ENCODE data around the gene NAA15.
A peak's percentile ranks its signal among the peaks of the same experiment; 100 is the strongest.
"Not testable (repeated sequence)": the region's sequence is repeated elsewhere in the genome, so short reads cannot be mapped to it uniquely, and the experiment has no call there.

Gene NAA15

DNA sequence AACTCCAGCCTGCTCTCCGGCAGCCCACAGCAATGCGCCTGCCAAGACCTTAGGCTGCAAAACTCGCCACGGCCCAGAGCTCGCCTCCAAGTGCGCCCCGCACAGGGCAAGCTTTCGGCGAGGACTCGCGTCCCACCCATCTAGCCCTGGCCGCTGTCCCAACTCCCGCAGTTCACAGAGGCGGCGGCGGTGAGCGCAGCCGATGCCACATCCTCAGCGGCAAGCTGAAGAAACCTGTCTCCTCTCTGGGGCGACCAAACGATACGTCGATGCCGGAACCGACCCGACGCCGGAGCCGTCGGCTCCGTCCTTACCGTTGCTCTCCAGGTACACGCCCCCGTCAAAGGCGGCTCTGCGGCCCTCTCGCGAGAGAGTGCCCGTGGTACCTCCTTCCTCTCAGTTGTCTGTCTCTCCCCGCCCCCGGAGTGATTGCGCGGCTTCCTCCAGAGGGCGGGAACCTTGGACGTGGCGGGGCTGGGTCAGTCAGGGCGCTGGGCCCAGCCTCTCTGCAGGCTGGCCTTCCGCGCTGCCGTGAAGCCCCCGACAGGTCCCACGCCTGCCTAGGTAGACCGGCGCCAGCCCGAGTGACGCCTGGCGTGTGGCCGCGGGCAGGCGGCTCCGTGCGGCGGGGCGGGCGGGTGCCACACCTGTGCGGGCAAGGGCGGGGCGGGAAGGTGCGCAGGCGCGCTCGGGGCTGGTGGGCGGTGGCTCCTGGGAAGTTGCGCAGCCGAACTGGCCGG, 152.2 kb downstream of the NAA15 start:
- peak; percentile 97 for DNase-seq

DNA sequence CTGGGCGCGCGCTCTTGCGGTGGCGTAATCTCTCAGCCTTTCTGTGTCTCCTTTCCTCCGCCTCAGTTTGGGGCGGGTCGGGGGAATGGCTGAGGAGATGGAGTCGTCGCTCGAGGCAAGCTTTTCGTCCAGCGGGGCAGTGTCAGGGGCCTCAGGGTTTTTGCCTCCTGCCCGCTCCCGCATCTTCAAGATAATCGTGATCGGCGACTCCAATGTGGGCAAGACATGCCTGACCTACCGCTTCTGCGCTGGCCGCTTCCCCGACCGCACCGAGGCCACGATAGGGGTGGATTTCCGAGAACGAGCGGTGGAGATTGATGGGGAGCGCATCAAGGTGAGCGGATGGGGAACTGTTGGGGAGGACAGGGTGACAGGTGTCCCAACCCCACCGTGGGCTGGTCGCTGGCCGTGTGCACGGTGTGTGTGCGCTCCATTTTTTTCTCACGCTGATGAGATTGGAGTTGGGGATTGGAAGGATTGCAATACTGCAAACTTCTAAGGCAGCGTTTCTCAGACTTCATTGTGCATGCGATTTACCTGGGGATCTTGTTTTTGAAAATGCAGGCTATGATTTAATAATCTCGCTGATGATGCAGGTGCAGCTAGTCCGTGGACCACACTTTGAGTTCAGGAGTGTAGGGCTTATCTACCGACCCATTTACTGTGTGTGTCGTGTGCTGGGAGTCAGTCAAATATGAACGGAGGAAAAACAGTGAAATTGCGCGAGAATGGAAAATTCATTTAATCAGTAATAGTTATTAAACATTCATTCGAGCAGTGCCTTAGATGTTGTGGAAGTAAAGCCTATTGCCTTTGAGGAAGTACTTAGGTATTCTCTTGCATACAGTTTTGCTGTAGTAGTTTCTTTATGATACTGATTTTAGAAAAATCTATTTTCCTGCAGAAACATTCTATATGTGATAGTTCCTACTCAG, 153.1 kb downstream of the NAA15 start, which contains the start of gene RAB33B:
TSS of gene RAB33B (plus strand) at position 11 of the 935 bp plus-strand sequence. CDS start at position 86, 75 bp downstream.
- no peak for DNase-seq

DNA sequence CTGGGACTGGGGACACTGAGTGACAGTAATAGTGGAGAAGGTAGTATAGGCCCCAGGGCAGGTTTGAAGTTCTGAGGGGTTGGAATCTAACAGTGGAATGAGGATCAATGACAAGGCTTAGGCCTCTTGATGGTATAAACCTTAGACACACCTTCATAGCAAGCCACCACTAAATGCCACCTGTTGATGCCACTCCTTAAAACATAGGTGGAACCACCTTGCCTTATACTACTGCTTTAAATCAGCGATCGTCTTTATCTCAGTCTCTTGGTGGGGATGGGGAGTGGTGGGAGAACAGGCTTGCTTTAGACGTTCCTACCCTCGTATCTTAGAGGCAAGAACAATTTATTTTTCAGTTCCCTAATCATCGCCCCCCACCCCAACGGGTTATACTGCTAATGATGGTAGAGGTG, 153.8 kb downstream of the NAA15 start:
- DNase-seq: no peak

DNA sequence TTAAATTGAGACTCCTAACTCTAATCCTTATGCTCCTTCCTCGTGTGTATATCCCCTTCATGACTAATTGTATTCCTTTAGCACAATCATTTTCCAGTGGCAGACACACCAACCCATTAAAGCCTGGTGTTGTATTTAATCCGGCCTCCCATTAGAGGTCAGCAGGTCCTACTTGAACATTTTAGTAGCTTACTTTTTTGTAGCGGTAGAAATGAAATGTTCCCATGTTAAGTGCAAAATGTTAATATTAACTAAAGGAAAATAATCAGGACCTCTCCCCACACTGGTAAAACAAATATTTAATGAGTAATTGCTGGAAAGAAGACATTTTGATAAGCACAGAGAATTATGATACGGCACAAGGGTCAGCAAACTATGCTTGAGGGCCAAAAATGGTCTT, 156.0 kb downstream of the NAA15 start:
- no peak for DNase-seq

DNA sequence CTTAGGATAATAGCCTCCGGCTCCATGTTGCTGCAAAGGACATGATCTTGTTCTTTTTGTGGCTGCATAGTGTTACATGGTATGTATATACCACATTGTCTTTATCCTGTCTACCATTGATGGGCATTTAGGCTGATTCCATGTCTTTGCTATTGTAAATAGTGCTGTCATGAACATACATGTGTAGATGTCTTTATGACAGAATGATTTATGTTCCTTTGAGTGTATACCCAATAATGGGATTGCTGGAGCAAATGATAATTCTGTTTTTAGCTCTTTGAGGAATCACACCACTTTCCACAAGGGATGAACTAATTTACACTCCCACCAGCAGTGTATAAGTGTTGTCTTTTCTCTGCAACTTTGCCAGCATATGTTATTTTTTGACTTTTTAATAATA, 157.2 kb downstream of the NAA15 start:
- DNase-seq: no peak

DNA sequence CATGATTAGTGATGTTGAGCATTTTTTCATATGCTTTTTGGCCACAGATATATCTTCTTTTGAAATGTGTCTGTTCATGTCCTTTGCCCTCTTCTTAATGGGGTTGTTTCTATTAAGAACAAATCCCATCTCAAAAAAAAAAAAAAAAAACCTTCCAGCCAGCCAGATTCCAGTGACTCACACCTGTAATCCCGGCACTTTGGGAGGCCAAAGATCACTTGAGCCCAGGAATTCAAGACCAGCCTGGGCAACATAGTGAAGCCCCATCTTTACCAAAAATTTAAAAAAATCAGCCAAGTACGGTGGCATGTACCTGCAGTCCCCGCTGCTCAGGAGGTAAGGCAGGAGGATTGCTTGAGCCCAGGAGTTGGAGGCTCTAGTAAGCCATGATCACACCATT, 157.7 kb downstream of the NAA15 start:
- DNase-seq: no peak

DNA sequence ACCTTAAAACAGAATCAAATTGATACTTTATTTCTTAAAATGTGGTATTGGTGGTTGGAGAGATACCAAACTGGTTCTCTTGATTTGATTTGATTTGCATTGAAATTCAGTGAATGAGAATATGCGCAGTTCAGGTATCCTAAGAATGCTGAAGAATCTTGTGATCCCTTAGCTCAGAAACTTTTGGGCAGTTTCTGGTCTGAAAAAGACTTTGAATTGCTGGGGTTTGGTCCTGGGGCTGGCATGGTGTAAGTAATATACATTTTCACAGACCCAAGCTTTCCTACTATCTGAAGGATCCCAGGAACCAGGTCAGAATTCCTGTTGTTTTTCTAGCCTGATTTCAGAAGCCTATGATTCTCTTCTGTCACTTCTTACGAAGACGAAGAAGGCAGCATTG, 159.3 kb downstream of the NAA15 start:
- no peak for DNase-seq

DNA sequence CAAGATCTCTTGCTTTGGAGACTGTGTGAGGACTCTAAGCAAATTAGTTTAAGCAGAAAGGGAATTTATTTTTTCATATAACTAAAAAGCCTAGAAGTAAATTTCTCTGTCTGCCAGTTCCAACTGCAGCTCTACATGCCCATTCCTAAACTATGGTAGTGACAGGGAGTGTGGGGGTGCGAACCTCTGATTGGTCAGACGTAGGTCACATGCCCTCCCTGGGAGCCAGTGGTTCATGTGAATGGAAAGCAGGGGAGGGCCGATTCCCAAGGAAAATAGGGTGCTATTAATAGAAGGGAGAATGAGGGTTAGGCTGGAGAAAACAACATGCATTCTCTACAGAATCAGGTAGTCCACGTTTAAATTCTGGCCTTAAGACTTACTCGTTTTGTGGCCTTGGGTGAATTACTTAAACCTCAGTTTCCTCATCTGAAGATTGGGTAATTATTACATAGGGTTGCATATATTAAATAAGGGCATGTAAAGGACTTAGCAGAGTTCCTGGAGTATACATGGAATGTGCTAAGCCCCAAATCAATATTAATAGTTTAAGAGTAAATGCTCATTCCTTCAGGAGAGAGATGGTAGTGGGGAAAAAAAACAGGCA, 159.8 kb downstream of the NAA15 start:
- no peak for DNase-seq

DNA sequence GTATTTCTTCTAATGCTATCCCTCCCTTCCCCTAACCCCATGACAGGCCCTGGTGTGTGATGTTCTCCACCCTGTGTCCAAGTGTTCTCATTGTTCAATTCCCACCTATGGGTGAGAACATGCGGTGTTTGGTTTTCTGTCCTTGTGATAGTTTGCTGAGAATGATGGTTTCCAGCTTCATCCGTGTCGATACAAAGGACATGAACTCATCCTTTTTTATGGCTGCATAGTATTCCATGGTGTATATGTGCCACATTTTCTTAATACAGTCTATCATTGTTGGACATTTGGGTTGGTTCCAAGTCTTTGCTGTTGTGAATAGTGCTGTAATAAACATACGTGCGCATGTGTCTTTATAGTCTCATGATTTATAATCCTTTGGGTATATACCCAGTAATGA, 163.2 kb downstream of the NAA15 start:
- DNase-seq: not testable (repeated sequence)

DNA sequence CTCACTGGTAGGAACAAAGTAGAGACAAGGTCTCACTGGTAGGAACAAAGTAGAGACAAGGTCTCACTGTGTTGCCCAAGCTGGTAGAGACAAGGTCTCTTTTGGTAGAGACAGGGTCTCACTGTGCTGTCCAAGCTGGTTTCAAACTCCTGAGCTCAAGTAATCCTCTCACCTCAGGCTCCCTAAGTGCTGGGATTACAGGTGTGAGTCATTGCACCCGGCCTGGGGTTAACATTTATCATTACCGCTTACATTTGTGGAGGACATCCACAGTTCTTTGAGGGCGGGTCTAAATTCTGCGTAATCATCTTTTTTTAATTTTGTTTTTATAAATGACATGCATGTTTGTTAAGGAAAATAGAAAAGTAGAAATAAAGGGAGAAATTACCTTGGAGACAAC, 164.6 kb downstream of the NAA15 start:
- no peak for DNase-seq

DNA sequence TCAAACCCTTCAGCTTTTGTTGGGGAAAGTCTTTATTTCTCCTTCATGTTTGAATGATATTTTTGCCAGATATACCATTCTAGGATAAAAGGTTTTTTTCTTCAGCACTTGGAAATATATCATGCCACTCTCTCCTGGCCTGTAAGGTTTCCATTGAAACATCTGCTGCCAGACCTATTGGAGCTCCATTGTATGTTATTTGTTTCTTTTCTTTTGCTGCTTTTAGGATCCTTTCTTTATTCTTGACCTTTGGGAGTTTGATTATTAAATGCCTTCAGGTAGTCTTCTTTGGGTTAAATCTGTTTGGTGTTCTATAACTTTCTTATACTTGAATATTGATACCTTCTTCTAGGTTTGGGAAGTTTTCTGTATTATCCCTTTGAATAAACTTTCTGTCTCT, 167.5 kb downstream of the NAA15 start:
- DNase-seq: not testable (repeated sequence)

DNA sequence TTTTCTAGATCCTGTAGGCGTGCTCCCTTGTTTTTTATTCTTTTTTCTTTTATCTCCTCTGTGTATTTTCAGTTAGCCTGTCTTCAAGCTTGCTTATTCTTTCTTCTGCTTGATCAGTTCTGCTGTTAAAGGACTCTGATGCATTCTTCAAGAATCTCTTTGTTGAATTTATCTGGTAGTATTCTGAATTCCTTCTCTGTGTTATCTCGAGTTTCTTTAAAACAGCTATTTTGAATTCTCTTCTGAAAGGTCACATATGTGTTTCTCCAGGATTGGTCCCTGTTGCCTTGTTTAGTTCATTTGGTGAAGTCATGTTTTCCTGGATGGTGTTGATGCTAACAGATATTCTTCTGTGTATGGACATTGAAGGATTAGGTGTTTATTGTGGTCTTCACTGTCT, 167.9 kb downstream of the NAA15 start:
- no peak for DNase-seq

Measured in hematopoietic multipotent progenitor cell treated with erythropoietin and hydrocortisone succinate and interleukin-3 and kit ligand, for 8 days (in vitro differentiated cells).